CD4-positive, alpha-beta T cell (primary cell): Measurements from ENCODE around the gene ESRP2. TPM values are rescaled to one million over a fixed set of nuclear protein-coding genes. Genes with fewer than 3 reads are reported as not detected.

Source experiments
- ATAC-seq: fragments of 200-7000 bp; cut with Tn5 transposase; one replicate; pipeline ENCODE4 v1.10.0; 2022; ENCODE audit warnings: mild to moderate bottlenecking; ENCODE audit not compliant: poor library complexity
- CTCF ChIA-PET: fragments of 350-600 bp; sonication (Branson Sonifier 250); formaldehyde crosslinking; loops from one replicate; lab custom pipeline; 2021; ENCODE audit warnings: antibody characterized with exemption, inconsistent platforms; lab: Charles Lee
- POLR2A ChIA-PET: fragments of 350-600 bp; sonication (Branson Sonifier 250); formaldehyde crosslinking; loops from one replicate; lab custom pipeline; 2021; ENCODE audit warnings: antibody characterized with exemption, inconsistent platforms; lab: Charles Lee
- DNase-seq, 14 experiments: peaks; one replicate each; pipeline ENCODE4 v3.0.0-alpha.2; 2013 to 2020; ENCODE audit warnings: mixed read lengths in 2 of 14
- H3K27ac ChIP-seq, 2 donors: one replicate each; pipeline versions ENCODE4 v1.5.1 to v1.7.0; 2013; ENCODE audit warnings: low read length in 2 of 2, low read depth in 1 of 2, mild to moderate bottlenecking in 1 of 2
- H3K27me3 ChIP-seq, 2 experiments: 1 replicate in 1 of 2; 2 replicates in 1 of 2; pipeline versions ENCODE4 v1.6.1 to v1.7.0; 2013; ENCODE audit warnings: low read length in 2 of 2, control low read depth in 1 of 2, mild to moderate bottlenecking in 1 of 2, moderate library complexity in 1 of 2; ENCODE audit not compliant: insufficient read depth in 2 of 2, control insufficient read depth in 1 of 2
- H3K36me3 ChIP-seq: one replicate; pipeline ENCODE4 v1.6.1; 2013; ENCODE audit warnings: low read length, control low read depth; ENCODE audit not compliant: insufficient read depth
- H3K4me1 ChIP-seq: one replicate; pipeline ENCODE4 v1.6.1; 2013; ENCODE audit warnings: low read length, control low read depth; ENCODE audit not compliant: insufficient read depth
- H3K4me3 ChIP-seq: one replicate; pipeline ENCODE4 v1.5.1; 2013; ENCODE audit warnings: mild to moderate bottlenecking, low read length, moderate library complexity
- H3K9me3 ChIP-seq, 2 experiments: 1 replicate in 1 of 2; 2 replicates in 1 of 2; pipeline versions ENCODE4 v1.6.1 to v1.7.0; 2013; ENCODE audit warnings: low read length in 2 of 2, mild to moderate bottlenecking in 2 of 2, control low read depth in 1 of 2, moderate library complexity in 1 of 2; ENCODE audit not compliant: control insufficient read depth in 1 of 2, insufficient read depth in 1 of 2
- H3K27ac Mint-ChIP-seq: one replicate; pipeline ENCODE4 v1.8.0; 2020; ENCODE audit warnings: mixed read lengths
- H3K27me3 Mint-ChIP-seq: one replicate; pipeline ENCODE4 v1.8.0; 2021; ENCODE audit warnings: mixed read lengths
- H3K36me3 Mint-ChIP-seq: one replicate; pipeline ENCODE4 v1.8.0; 2021; ENCODE audit warnings: low read depth, mixed read lengths
- H3K4me1 Mint-ChIP-seq: one replicate; pipeline ENCODE4 v1.8.0; 2021; ENCODE audit warnings: low read depth, mixed read lengths
- H3K4me3 Mint-ChIP-seq: one replicate; pipeline ENCODE4 v1.8.0; 2020; ENCODE audit warnings: mild to moderate bottlenecking, mixed read lengths
- H3K9me3 Mint-ChIP-seq: one replicate; pipeline ENCODE4 v1.8.0; 2020; ENCODE audit warnings: mixed read lengths
- CTCF ChIP-seq: fragments of 200-600 bp; IDR thresholded peaks from one replicate; pipeline ENCODE4 v1.8.0; 2022; ENCODE audit warnings: antibody characterized with exemption, mild to moderate bottlenecking
- intact Hi-C, 2 experiments: fragments of 100-400 bp; cut with DNase I in 1 of 2; cut with micrococcal nuclease in 1 of 2; formaldehyde crosslinking; loops; one replicate each; pipeline versions ENCODE4 v1.15.1 to v1.9.0; 2023 to 2025; cut with DNase I, micrococcal nuclease
- total RNA-seq, 174 experiments: library from RNA in 2 of 174; stranded (reverse) in 2 of 174; gene quantifications; one replicate each; pipeline ENCODE4 v1.2.3 and lab custom pipeline; 2021 to 2026

Gene ESRP2
- total RNA-seq, 2 experiments from 2014 or later, result not detected

- H3K9me3 Mint-ChIP-seq, result no peaks in the 10 kb centered on the region
- intact Hi-C loops, result no loop called here
- H3K4me1 Mint-ChIP-seq, result peaks cover 6% of the 10 kb centered on the region
- Histone ChIP-seq H3K27ac (no peak overlapping the region), H3K4me3 (no peak overlapping the region), H3K36me3 (peaks cover 46% of the 10 kb centered on the region), H3K27me3 (no peaks in the 10 kb centered on the region), H3K9me3 (no peaks in the 10 kb centered on the region), H3K4me1 (peaks cover 7% of the 10 kb centered on the region)
- H3K36me3 Mint-ChIP-seq, result peaks cover 30% of the 10 kb centered on the region
- DNase-seq (no peak), ATAC-seq (no peak)
- no peak overlapping the region for H3K27ac Mint-ChIP-seq
- no peak overlapping the region for H3K4me3 Mint-ChIP-seq
- TF ChIP-seq CTCF, result no peak
- ChIA-PET CTCF (no interaction called here), POLR2A (interaction anchor here (0.6 kb wide), 1 partner anchor 31 kb away, joined by 3 read pairs; no protein-coding TSS in a partner anchor)
- no peaks in the 10 kb centered on the region for H3K27me3 Mint-ChIP-seq
These were observed 19.8 kb upstream of the ESRP2 start for GRCh38 chr16:68255712-68256111.

DNA sequence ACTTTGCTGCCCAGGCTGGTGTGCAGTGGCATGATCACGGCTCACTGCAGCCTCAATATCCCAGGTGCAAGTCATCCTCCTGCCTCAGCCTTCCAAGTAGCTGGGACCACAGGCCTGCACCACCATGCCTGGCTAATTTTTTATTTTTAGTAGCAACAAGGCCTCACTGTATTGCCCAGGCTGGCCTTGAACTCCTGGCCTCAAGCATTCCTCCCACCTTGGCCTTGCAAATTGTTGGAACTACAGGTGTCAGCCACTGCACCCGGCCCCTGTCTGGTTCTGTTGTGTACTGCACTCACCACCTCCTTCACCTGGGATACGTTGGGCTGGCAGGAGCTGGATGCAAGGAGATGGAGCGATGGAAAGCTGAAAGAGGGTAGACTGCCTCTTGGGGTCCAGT, 17.8 kb upstream of the ESRP2 start:
- H3K27me3 Mint-ChIP-seq, result no peaks in the 10 kb centered on the region
- CTCF ChIA-PET, result interaction anchor here (1.0 kb wide), 1 partner anchor 75 kb away, joined by 3 read pairs; no protein-coding TSS in a partner anchor
- Histone ChIP-seq H3K36me3 (peaks cover 33% of the 10 kb centered on the region), H3K9me3 (no peaks in the 10 kb centered on the region), H3K27ac (no peak overlapping the region), H3K4me1 (peaks cover 7% of the 10 kb centered on the region), H3K27me3 (no peaks in the 10 kb centered on the region), H3K4me3 (no peak overlapping the region)
- no peak for ATAC-seq
- DNase-seq, result no peak
- no peak overlapping the region for H3K27ac Mint-ChIP-seq
- TF ChIP-seq CTCF, result no peak
- intact Hi-C loops, result no loop called here
- POLR2A ChIA-PET, result interaction anchor here (1.4 kb wide), 1 partner anchor 8 kb away, joined by 4 read pairs; no protein-coding TSS in a partner anchor
- no peak overlapping the region for H3K4me3 Mint-ChIP-seq
- peaks cover 6% of the 10 kb centered on the region for H3K4me1 Mint-ChIP-seq
- no peaks in the 10 kb centered on the region for H3K9me3 Mint-ChIP-seq
- peaks cover 36% of the 10 kb centered on the region for H3K36me3 Mint-ChIP-seq

DNA sequence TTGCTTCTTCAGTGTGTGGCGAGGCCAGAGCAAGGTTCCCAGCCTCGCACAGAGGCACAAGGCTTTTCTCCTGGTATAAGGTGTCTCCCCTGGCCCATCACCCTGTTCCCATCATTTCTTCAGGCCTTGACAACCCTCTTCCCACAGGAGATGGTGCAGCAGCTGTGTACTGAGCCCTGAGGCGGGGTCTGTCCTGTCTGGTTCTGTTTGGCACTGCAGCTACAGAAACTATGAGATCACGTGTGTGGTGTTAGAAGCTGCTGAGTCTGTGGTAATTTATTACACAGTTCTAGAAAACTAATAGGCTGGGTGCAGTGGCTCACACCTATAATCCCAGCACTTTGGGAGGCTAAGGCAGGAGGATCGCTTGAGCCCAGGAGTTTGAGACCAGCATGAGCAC, 16.5 kb upstream of the ESRP2 start:
- DNase-seq, result no peak
- Mint-ChIP-seq H3K27me3 (no peaks in the 10 kb centered on the region), H3K9me3 (no peaks in the 10 kb centered on the region), H3K27ac (no peak overlapping the region), H3K36me3 (peaks cover 27% of the 10 kb centered on the region), H3K4me3 (no peak overlapping the region), H3K4me1 (peaks cover 3% of the 10 kb centered on the region)
- Histone ChIP-seq H3K9me3 (no peaks in the 10 kb centered on the region), H3K4me3 (no peak overlapping the region), H3K4me1 (peaks cover 3% of the 10 kb centered on the region), H3K27me3 (no peaks in the 10 kb centered on the region), H3K27ac (no peak overlapping the region), H3K36me3 (peaks cover 33% of the 10 kb centered on the region)
- intact Hi-C loops, result no loop called here
- ChIA-PET CTCF (interaction anchor here (0.6 kb wide), 1 partner anchor 681 kb away, joined by 3 read pairs; no protein-coding TSS in a partner anchor), POLR2A (interaction anchor here (1.4 kb wide), 1 partner anchor 9 kb away, joined by 4 read pairs; no protein-coding TSS in a partner anchor)
- no peak for TF ChIP-seq CTCF
- no peak for ATAC-seq
